K562 (cell line): ENCODE results near the gene EDDM13. TPM values are rescaled to one million over a fixed set of nuclear protein-coding genes. Genes with fewer than 3 reads are reported as not detected.

ENCODE experiments used
- ATAC-seq: fragments of 200-7000 bp; cut with Tn5 transposase; 3 replicates; pipeline ENCODE4 v1.9.1; 2020; ENCODE audit warnings: moderate library complexity
- BruUV-seq: library from RNA; stranded (reverse); fragments of 400-500 nt; replicated peaks from 2 replicates; lab custom pipeline; 2021; lab: Mats Ljungman, UMichigan
- CTCF ChIA-PET: fragments of 300-600 bp; formaldehyde crosslinking; extraction: SDS; loops from one replicate; lab custom pipeline; 2021; ENCODE audit warnings: low intra/inter-chr PET ratio; lab: Yijun Ruan, JAX
- POLR2A ChIA-PET: fragments of 300-600, 350-650 bp; sonication (Branson Sonifier 250); formaldehyde crosslinking; extraction: SDS; loops from one replicate; lab custom pipeline; 2021; ENCODE audit warnings: antibody characterized with exemption, inconsistent platforms; lab: Yijun Ruan, JAX
- DNase-seq, 4 experiments: peaks; one replicate each; pipeline versions ENCODE4 v3.0.0 to v3.0.0-alpha.2; 2011 to 2018; ENCODE audit warnings: low spot score in 3 of 4, mixed read lengths in 3 of 4; ENCODE audit errors: extremely low read depth in 1 of 4
- FAIRE-seq: peaks from 2 replicates; lab custom pipeline; 2011; peaks lifted over from hg19 to GRCh38; lab: Jason Lieb, UNC
- H2AFZ ChIP-seq: 2 replicates; pipeline ENCODE4 v1.6.0; 2011; ENCODE audit warnings: low read depth, low read length, control low read depth, inconsistent platforms
- H3K27ac ChIP-seq: fragments of 200-600 bp; 3 replicates; pipeline ENCODE4 v1.8.0; 2011; ENCODE audit warnings: low read depth, mild to moderate bottlenecking, control low read depth, inconsistent platforms, low read length, moderate library complexity, mixed read lengths; ENCODE audit errors: extremely low read depth
- H3K27me3 ChIP-seq, 2 experiments: fragments of 300-600 bp in 1 of 2; 2 replicates in 1 of 2; 3 replicates in 1 of 2; pipeline versions ENCODE4 v1.6.0 to v1.8.0; 2011; ENCODE audit warnings: inconsistent platforms in 2 of 2, low read length in 2 of 2, mild to moderate bottlenecking in 1 of 2, mixed read lengths in 1 of 2, moderate library complexity in 1 of 2; ENCODE audit not compliant: control insufficient read depth in 2 of 2, insufficient read depth in 2 of 2
- H3K36me3 ChIP-seq: fragments of 300-600 bp; 3 replicates; pipeline ENCODE4 v1.8.0; 2011; ENCODE audit warnings: mild to moderate bottlenecking, low read length, inconsistent platforms; ENCODE audit not compliant: control insufficient read depth, insufficient read depth
- H3K4me1 ChIP-seq, 2 experiments: fragments of 200-600 bp in 1 of 2; replicated peaks in 1 of 2; 2 replicates in 1 of 2; 3 replicates in 1 of 2; pipeline versions ENCODE4 v1.5.1 to v1.8.0; 2011; ENCODE audit warnings: inconsistent platforms in 2 of 2, low read length in 2 of 2, mild to moderate bottlenecking in 1 of 2, mixed read lengths in 1 of 2, moderate library complexity in 1 of 2; ENCODE audit not compliant: control insufficient read depth in 2 of 2, insufficient read depth in 2 of 2
- H3K4me2 ChIP-seq: 2 replicates; pipeline ENCODE4 v1.6.1; 2011; ENCODE audit warnings: low read length, control low read depth, inconsistent platforms, mixed read lengths; ENCODE audit not compliant: insufficient read depth
- H3K4me3 ChIP-seq: fragments of 200-600 bp; sonication (generic), shearing (Covaris generic); 2 replicates; pipeline ENCODE4 v1.5.1; 2016; ENCODE audit warnings: control low read depth, inconsistent platforms
- H3K79me2 ChIP-seq: fragments of 200-600 bp; 3 replicates; pipeline ENCODE4 v1.8.0; 2011; ENCODE audit warnings: low read length, inconsistent platforms; ENCODE audit not compliant: control insufficient read depth, insufficient read depth
- H3K9ac ChIP-seq, 2 experiments: 2 replicates each; pipeline versions ENCODE4 v1.6.0 to v1.6.1; 2011; ENCODE audit warnings: low read depth in 2 of 2, low read length in 2 of 2, control low read depth in 1 of 2, inconsistent platforms in 1 of 2, mild to moderate bottlenecking in 1 of 2, mixed read lengths in 1 of 2; ENCODE audit not compliant: insufficient read depth in 1 of 2
- H3K9me1 ChIP-seq: one replicate; pipeline ENCODE4 v1.6.0; 2011; ENCODE audit warnings: inconsistent platforms, mild to moderate bottlenecking, low read length, moderate library complexity; ENCODE audit not compliant: control insufficient read depth, insufficient read depth
- H3K9me3 ChIP-seq: replicated peaks from 2 replicates; pipeline ENCODE4 v1.5.1; 2011; ENCODE audit warnings: low read depth, low read length, inconsistent platforms; ENCODE audit not compliant: control insufficient read depth, insufficient read depth
- H4K20me1 ChIP-seq: replicated peaks from 2 replicates; pipeline ENCODE4 v1.6.1; 2011; ENCODE audit warnings: low read length, inconsistent platforms, mixed read lengths; ENCODE audit not compliant: control insufficient read depth, insufficient read depth
- BRD4 ChIP-seq: fragments of 200-600 bp; sonication (generic); IDR thresholded peaks from 2 replicates; pipeline ENCODE4 v1.6.1; 2017; ENCODE audit warnings: inconsistent platforms
- GTF2E2 ChIP-seq: fragments of 200-800 bp; sonication (Bioruptor generic); IDR thresholded peaks from 2 replicates; pipeline ENCODE4 v1.6.1; 2016; ENCODE audit warnings: missing genetic modification characterization, missing compliant biosample characterization
- MCM2 ChIP-seq: fragments of 450-650 bp; IDR thresholded peaks from 2 replicates; pipeline ENCODE4 v1.6.1; 2017; ENCODE audit warnings: low read depth, mild to moderate bottlenecking
- ZKSCAN8 ChIP-seq: fragments of 200-800 bp; sonication (Bioruptor generic); IDR thresholded peaks from 2 replicates; pipeline ENCODE4 v1.6.1; 2016; ENCODE audit warnings: missing genetic modification characterization, missing compliant biosample characterization
- WGBS: fragments of 100-300 bp; shearing (Covaris generic); methylation state at CpG from one replicate; pipeline ENCODE4 v1.1.6; 2016; ENCODE audit warnings: low coverage, mixed read lengths; ENCODE audit not compliant: insufficient coverage; ENCODE audit errors: missing lambda C conversion rate; 5-methylcytosine and 5-hydroxymethylcytosine counted together
- in situ Hi-C: fragments of 300-500 bp; cut with MboI; formaldehyde crosslinking; loops from 4 replicates; pipeline ENCODE4 v1.15.0; 2018; ENCODE audit warnings: inconsistent platforms, mixed read lengths
- intact Hi-C: fragments of 100-400 bp; cut with micrococcal nuclease; formaldehyde crosslinking; loops from 2 replicates; pipeline ENCODE4 v1.14.2; 2022
- polyA plus RNA-seq, 8 experiments: library from polyadenylated mRNA; depleted of rRNA in 4 of 8; stranded (reverse) in 5 of 8; unstranded in 3 of 8; fragments of >200 nt; fragmentation: Nextera tagmentation in 2 of 8; fragmentation: Illumina TruSeq in 1 of 8; extraction: Ambion mirVana in 2 of 8; extraction: Trizol in 1 of 8; gene quantifications; 2 replicates each; pipeline versions ENCODE4 v1.2.1 to v1.2.3, GENCODE V29; 2011 to 2014; ENCODE audit warnings: inconsistent platforms in 1 of 8, missing spikeins in 1 of 8
- total RNA-seq, 7 experiments: library from RNA; depleted of rRNA in 6 of 7; stranded (reverse); fragments of >200 nt in 6 of 7; fragmentation: Illumina TruSeq in 2 of 7; extraction: Trizol in 2 of 7; gene quantifications; 2 replicates each; pipeline versions ENCODE4 v1.2.1 to v1.2.3, GENCODE V29; 2011 to 2021; ENCODE audit warnings: low replicate concordance in 1 of 7

Gene EDDM13
- total and polyA plus RNA-seq, 9 of the 15 experiments (the other 6 are each of a cell fraction or from before 2014, with no cell fraction given), result 2.0 to 7.7 (median 4.1) TPM

DNA sequence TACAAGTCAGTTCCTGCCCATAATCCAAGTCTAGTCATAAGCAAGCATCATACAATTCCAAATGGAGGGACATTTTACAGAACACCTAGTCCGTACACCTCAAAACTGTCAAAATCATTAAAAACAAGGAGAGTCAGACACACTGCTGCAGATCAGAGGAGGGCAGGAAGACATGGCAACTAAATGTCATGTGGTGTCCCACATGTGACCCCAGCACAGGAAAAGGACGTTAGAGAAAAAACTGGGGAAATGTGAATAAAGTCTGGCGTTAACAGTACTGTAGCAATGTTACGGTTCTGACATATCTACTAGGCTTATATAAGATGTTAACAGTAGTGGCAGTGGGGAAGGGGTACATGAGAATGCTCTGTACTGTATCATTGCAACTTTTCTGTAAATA is 39.8 kb downstream of the EDDM13 start:
- Histone ChIP-seq H3K9me1 (no peaks in the 10 kb centered on the region), H3K9ac (no peak overlapping the region), H4K20me1 (no peaks in the 10 kb centered on the region), H3K4me2 (no peak overlapping the region), H3K4me1 (peaks cover 16 to 21% of the 10 kb centered on the region in 2 experiments), H3K27ac (no peak overlapping the region), H2AFZ (no peak overlapping the region), H3K9me3 (peaks cover 3% of the 10 kb centered on the region; the same call in 1 of the 2 replicates), H3K79me2 (peaks cover 12% of the 10 kb centered on the region), H3K36me3 (peaks cover 34% of the 10 kb centered on the region), H3K27me3 (no peaks in the 10 kb centered on the region), H3K4me3 (no peak overlapping the region)
- TF ChIP-seq MCM2 (no peak), BRD4 (no peak), GTF2E2 (no peak), ZKSCAN8 (no peak)
- FAIRE-seq (no peak), ATAC-seq (no peak), DNase-seq (no peak)
- in situ Hi-C loops (loop anchor here (25.0 kb wide), 1 partner anchor 675 kb away; the partner anchor contains the start of genes CCDC106, ZNF580 and ZNF581), intact Hi-C loops (loop anchor here (5.0 kb wide), 1 partner anchor 40 kb away; no protein-coding TSS in a partner anchor)
- no TSS peak for BruUV-seq
- WGBS, result 92% methylated on average over 4 of the region's 4 CpGs
- POLR2A ChIA-PET, result no interaction called here
- CTCF ChIA-PET, result no interaction called here
